ENCODE data around the gene VEPH1.
A peak's percentile ranks its signal among the peaks of the same experiment; 100 is the strongest.

Gene VEPH1

DNA sequence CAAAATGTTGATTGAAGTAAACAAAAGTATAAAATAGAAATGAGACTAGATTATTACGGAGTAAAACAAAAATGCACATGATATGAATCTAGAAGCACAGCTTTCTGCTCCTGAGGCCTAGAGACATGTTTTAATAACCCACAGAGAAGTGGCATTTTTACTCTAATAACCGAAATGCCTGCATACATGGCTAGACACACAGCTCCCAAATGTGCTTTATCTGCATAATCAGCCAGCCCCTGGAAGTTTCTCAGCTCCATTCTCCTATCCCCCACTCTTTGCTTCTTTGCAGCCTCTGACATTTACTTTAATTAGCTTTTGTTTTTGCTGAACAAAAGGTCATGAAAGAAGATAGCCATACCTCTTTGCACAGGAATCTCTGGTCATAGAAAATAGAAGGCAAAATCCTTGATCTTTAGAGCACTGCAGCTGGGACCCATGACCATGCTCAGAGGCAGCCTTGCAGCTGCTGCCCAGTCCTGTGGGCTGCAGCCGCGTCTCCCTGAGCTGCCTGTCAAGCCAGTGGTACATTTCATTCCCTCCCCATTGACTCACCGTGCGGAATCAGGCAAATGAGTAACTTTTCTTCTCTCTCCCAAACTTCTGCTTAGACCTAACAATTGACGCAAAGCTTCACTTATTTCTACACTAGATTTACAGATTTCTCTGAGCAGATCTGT is at the start of gene VEPH1:
VEPH1 (minus strand) TSS at position 501 of the 680 bp plus-strand sequence. CDS start 8,067 bp downstream, outside the sequence.
- TF ChIP-seq, protein P1, sequence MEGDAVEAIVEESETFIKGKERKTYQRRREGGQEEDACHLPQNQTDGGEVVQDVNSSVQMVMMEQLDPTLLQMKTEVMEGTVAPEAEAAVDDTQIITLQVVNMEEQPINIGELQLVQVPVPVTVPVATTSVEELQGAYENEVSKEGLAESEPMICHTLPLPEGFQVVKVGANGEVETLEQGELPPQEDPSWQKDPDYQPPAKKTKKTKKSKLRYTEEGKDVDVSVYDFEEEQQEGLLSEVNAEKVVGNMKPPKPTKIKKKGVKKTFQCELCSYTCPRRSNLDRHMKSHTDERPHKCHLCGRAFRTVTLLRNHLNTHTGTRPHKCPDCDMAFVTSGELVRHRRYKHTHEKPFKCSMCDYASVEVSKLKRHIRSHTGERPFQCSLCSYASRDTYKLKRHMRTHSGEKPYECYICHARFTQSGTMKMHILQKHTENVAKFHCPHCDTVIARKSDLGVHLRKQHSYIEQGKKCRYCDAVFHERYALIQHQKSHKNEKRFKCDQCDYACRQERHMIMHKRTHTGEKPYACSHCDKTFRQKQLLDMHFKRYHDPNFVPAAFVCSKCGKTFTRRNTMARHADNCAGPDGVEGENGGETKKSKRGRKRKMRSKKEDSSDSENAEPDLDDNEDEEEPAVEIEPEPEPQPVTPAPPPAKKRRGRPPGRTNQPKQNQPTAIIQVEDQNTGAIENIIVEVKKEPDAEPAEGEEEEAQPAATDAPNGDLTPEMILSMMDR (IDR thresholded peaks at IDR 0.05; ENCODE audit: low read depth, low read length), result no peak
- in situ Hi-C loops (cut with HindIII; ENCODE audit: low sequenced_read_pairs), result no loop called here
- DNase-seq (ENCODE audit: low read depth, low spot score), result peak; percentile 75
- no peak within 1 kb of the TSS for H3K4me3 ChIP-seq (ENCODE audit: low read depth, low read length)

DNA sequence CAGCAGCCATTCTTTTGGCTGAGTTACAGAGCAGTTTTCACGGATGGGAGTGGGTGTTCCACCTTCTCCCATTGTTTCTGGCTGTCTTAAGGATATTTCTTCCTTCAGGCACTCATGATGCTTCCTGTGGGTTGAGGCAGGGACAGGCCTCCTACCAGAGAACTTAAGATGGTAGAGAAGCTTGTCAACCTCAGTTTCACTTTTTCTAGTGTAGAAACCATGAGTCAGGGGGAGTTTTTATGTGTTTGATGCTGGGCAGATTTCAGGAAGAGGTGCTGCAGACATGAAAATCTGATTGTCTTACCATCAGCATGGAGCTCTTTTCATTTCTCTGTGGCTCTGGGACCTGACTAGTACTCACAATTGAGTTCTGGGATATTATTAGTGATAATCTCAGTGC is 48.7 kb upstream of the VEPH1 start:
- in situ Hi-C loops (cut with HindIII; ENCODE audit: low sequenced_read_pairs), result no loop called here
- TF ChIP-seq, protein P1 (IDR thresholded peaks at IDR 0.05; ENCODE audit: low read depth, low read length), result no peak
- DNase-seq (ENCODE audit: low read depth, low spot score), result no peak
- no peak overlapping the region for H3K4me3 ChIP-seq (ENCODE audit: low read depth, low read length)

DNA sequence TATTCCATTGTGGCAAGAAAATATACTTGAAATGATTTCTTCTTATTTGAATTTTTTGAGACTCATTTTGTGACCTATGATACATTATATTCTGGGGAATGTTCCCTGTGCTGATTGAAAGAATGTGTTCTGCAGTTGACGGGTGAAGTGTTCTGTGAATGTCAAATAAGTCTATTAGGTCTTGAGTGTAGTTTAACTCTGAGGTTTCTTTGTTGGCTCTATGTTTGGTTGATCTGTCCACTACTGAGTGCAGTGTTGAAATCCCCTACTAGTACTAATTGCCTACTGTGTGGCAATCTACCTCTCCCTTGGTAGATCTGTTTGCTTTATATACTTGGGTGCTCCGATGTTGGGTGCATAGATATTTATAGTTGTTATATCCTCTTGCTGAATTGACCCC is 46.3 kb upstream of the VEPH1 start:
- DNase-seq (ENCODE audit: low read depth, low spot score), result no peak
- in situ Hi-C loops (cut with HindIII; ENCODE audit: low sequenced_read_pairs), result no loop called here
- H3K4me3 ChIP-seq (ENCODE audit: low read depth, low read length), result no peak overlapping the region
- TF ChIP-seq, protein P1 (IDR thresholded peaks at IDR 0.05; ENCODE audit: low read depth, low read length), result no peak

DNA sequence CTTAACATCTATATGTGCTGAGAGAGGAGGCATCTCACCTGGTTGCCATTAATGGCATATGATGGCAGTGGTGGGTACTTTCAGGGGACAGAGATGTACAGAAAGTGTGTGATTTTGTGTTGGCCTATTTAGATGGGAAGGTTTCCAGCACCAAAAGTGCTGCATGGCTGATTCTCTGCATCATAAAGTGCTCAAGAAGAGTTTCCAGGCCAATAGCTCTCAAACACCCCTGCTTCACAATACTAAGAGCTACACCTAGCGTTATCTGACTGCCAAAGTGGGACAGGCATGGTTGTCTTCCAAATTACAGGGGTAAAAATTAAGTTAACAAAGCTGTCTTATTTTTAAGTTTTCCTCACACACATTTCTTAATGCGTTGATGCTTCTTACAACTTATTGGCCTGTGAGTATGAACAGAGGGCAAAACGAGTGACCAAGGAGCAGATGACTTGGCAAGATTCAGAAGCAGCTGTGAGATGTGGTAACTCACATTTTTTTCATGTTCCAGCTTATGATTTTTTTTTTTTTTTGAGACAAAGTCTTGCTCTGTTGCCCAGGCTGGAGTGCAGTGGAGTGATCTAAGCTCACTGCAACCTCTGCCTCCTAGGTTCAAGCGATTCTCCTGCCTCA is 41.4 kb upstream of the VEPH1 start:
- in situ Hi-C loops (cut with HindIII; ENCODE audit: low sequenced_read_pairs), result no loop called here
- DNase-seq (ENCODE audit: low read depth, low spot score), result peak; percentile 49
- TF ChIP-seq, protein P1 (IDR thresholded peaks at IDR 0.05; ENCODE audit: low read depth, low read length), result no peak
- H3K4me3 ChIP-seq (ENCODE audit: low read depth, low read length), result no peak overlapping the region

DNA sequence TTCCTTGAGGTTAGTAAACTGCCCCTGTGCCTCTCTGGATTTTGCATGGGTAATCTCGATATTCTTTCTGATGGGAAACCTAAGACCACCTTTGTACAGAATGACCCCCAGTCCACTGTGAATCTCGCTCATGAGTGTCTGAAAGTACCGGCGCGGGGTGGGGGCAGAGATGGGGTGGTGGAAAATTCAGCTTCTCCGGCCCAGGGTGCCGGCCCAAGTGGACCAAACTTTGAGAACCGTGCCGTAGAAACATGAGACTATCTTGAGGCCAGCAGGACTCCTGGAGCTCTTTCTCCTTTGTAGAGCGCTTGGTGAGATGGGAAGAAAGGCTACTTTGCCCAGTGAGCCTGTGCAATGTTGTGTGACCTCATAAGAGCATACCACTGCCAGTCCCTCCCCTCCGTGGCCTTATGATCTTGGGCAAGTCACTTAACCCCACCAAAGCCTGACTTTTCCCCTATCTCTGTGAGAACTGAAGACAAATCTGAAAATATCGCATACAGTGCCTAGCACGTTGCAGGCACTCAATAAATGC is 40.4 kb upstream of the VEPH1 start:
- in situ Hi-C loops (cut with HindIII; ENCODE audit: low sequenced_read_pairs), result no loop called here
- TF ChIP-seq, protein P1 (IDR thresholded peaks at IDR 0.05; ENCODE audit: low read depth, low read length), result no peak
- DNase-seq (ENCODE audit: low read depth, low spot score), result no peak
- peak overlapping the region; percentile 48 for H3K4me3 ChIP-seq (ENCODE audit: low read depth, low read length)

DNA sequence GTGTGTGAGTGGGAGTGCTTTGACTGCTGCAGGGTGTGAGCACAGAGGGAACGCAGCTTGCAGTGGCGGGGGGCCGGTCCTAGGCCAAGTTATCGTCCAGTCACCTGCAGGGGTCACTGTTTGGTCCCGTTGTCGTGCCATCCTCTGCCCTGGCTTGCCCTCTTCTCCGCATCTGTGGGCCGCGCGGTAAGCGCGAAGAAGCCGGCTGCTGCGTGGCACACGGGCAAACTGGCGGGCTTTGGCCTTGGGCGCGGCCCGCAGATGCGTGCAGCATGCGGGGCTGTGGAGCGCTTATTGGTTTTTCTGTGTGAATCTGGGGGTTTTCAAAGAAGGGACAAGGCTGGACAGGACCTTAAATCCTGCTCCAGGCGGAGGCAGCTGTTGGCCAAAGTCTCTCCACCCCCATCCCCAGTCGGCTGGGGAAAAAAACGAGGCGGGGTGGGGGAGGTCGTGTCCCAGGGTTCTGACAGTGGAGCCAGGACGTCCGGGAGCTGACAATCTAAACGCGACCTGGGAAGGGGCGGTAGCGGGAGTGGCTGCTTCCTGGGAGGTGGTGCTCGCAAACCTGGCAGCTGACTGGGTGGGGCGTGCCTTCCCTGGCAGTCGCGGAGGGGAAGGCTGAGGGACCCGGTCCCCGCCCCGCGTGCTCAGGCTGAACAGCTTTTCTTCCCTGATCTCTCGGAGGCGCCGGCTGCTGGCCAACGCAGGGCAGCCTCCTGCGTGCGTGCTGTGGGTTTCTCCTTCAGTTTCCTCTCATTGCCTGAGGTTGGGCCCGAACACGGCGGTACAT is 39.7 kb upstream of the VEPH1 start:
- TF ChIP-seq, protein P1 (IDR thresholded peaks at IDR 0.05; ENCODE audit: low read depth, low read length), result peak; percentile 42
- in situ Hi-C loops (cut with HindIII; ENCODE audit: low sequenced_read_pairs), result no loop called here
- H3K4me3 ChIP-seq (ENCODE audit: low read depth, low read length), result peak overlapping the region; percentile 48
- peak; percentile 63 for DNase-seq (ENCODE audit: low read depth, low spot score)

All from astrocyte of the spinal cord (primary cell).